HAP-1 (cell line): ENCODE results near the gene EMILIN3.

Source experiments
- DNase-seq, 2 experiments: peaks; one replicate each; pipeline ENCODE4 v3.0.0-alpha.2; 2016 to 2020; ENCODE audit warnings: low spot score in 2 of 2
- H3K27me3 ChIP-seq: fragments of 250-450 bp; sonication (Bioruptor Pico); 2 replicates; pipeline ENCODE4 v1.5.1; 2020; ENCODE audit warnings: low read depth, mild to moderate bottlenecking, moderate library complexity
- H3K36me3 ChIP-seq: fragments of 250-450 bp; sonication (Bioruptor Pico); replicated peaks from 2 replicates; pipeline ENCODE4 v1.5.1; 2020; ENCODE audit warnings: mild to moderate bottlenecking
- H3K4me1 ChIP-seq: fragments of 250-450 bp; sonication (Bioruptor Pico); 2 replicates; pipeline ENCODE4 v1.5.1; 2020; ENCODE audit warnings: mild to moderate bottlenecking
- H3K4me3 ChIP-seq: fragments of 250-450 bp; sonication (Bioruptor Pico); 2 replicates; pipeline ENCODE4 v1.5.1; 2020; ENCODE audit warnings: mild to moderate bottlenecking, moderate library complexity
- H3K9me3 ChIP-seq: fragments of 250-450 bp; sonication (Bioruptor Pico); 2 replicates; pipeline ENCODE4 v1.5.1; 2020; ENCODE audit warnings: mild to moderate bottlenecking, moderate library complexity
- in situ Hi-C: fragments of 300-500 bp; cut with MboI; formaldehyde crosslinking; loops from 3 replicates; pipeline ENCODE4 v1.14.3; 2020; ENCODE audit warnings: low sequenced_read_pairs, inconsistent platforms, mixed read lengths

The EMILIN3 gene

DNA sequence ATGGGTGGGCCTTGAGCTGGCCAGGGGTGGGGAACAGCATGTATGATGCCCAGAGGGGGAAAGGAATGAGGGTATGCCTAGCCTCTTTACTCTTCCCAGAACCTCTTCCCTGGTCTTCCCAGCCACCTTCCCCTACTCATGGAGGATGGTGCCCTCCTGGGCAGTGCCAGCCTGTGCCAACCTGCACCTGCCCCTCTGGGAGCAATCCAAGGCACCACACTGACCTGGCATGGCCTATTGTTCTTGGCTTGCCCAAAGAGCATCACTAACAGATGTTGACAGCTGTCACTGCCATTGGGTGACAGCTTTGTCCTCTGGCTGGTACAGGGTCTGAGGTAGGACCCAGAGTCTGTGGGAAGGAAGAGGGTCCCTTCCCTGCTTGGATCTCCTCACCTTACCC is 13.1 kb downstream of the EMILIN3 start:
- Histone ChIP-seq H3K4me3 (no peak overlapping the region), H3K9me3 (no peaks in the 10 kb centered on the region), H3K36me3 (peaks cover 10% of the 10 kb centered on the region), H3K4me1 (no peaks in the 10 kb centered on the region), H3K27me3 (no peaks in the 10 kb centered on the region)
- in situ Hi-C loops = no loop called here
- DNase-seq = no peak

DNA sequence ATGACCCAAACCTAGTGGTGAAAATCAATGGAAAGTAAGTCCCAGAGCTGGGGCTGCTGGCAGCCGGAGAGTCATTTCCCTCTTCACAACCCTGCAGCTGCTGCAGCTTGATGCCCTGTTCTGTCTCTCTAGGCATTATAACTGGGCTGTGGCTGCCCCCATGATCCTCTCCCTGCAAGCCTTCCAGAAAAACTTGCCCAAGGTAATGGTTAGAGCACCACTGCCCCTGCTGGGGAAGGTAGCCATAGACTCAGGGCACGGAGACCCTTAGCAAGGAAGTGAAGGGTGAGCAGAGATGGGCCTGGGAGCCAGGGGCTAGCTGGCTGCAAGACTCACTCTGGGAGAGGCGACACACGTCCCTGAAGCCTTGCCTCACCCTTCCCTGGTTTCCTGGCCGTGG is 14.0 kb downstream of the EMILIN3 start:
- Histone ChIP-seq H3K36me3 (peaks cover 5% of the 10 kb centered on the region), H3K27me3 (no peaks in the 10 kb centered on the region), H3K9me3 (no peaks in the 10 kb centered on the region), H3K4me1 (no peaks in the 10 kb centered on the region), H3K4me3 (no peak overlapping the region)
- no peak for DNase-seq
- in situ Hi-C loops = no loop called here

DNA sequence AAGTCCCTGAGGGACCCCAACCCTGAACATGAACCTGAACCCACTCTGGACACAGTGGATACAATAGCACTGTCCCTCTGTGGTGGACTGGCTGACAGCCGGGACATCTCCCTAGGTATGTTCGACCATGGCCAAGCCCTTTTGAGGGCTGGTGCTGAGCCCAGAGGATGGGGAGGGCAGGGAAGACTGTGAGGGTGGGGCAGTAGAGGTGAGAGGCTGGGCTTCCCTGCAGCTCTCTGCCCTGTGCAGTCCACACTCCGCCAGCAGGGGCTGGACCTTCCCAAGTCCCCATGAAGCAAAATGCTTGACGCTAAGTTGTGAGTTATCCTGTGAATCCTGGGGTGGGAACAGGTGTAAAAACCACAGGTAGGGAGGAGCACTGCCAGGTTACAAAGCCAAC is 14.5 kb downstream of the EMILIN3 start:
- no peaks in the 10 kb centered on the region for H3K27me3 ChIP-seq
- H3K4me1 ChIP-seq = no peaks in the 10 kb centered on the region
- H3K36me3 ChIP-seq = no peaks in the 10 kb centered on the region; the same call in 1 of the 2 replicates
- in situ Hi-C loops = no loop called here
- H3K4me3 ChIP-seq = no peak overlapping the region
- no peaks in the 10 kb centered on the region for H3K9me3 ChIP-seq
- no peak for DNase-seq

DNA sequence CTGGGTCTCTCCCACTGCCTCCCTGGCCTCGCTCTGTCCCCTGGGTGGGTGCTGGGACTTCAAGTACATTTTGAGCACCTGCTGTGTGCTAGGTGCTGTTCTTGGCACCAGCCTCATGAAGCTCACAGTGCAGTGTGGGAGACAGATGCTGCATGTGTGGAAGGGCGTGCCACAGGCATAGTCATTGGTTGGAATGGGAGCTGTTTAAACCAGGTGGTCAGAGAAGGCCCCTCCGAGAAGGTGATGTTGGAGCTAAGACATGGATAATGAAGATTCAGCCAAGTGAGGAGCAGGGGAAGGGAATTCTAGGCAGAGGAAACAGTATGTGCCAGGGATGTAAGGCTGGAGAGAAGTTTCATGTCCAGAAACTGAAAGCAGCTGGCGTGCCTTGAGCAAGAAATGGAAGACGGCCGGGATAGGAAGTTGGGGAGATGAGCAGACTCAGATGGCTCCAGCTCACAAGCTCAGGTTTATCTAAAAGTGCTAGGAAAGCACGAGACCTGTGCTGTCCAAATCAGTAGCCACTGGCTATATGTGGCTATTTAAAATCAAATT is 16.1 kb downstream of the EMILIN3 start:
- Histone ChIP-seq H3K9me3 (no peaks in the 10 kb centered on the region), H3K4me3 (no peak overlapping the region), H3K36me3 (no peaks in the 10 kb centered on the region), H3K27me3 (no peaks in the 10 kb centered on the region), H3K4me1 (no peaks in the 10 kb centered on the region)
- in situ Hi-C loops = no loop called here
- no peak for DNase-seq

DNA sequence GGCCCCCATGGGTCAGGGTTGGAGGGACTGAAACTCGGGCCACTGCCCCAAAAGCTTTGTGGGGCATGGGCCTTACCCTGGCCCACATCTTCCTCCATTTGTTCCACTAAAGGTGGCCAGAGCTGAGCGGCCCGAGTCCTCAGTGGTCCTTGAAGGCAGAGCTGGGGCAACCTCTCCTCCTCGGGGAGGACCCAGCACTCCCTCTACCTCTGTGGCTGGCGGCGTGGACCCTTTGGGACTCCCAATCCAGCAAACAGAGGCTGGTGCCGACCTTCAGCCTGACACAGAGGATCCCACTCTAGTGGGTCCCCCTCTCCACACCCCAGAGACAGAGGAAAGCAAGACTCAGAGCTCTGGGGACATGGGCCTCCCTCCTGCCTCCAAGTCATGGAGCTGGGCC is 16.7 kb downstream of the EMILIN3 start:
- no peaks in the 10 kb centered on the region for H3K27me3 ChIP-seq
- in situ Hi-C loops = loop anchor here (10.0 kb wide), 1 partner anchor 385 kb away; no protein-coding TSS in a partner anchor
- H3K4me1 ChIP-seq = no peaks in the 10 kb centered on the region
- H3K4me3 ChIP-seq = no peak overlapping the region
- no peaks in the 10 kb centered on the region for H3K36me3 ChIP-seq
- DNase-seq = no peak
- no peaks in the 10 kb centered on the region for H3K9me3 ChIP-seq

DNA sequence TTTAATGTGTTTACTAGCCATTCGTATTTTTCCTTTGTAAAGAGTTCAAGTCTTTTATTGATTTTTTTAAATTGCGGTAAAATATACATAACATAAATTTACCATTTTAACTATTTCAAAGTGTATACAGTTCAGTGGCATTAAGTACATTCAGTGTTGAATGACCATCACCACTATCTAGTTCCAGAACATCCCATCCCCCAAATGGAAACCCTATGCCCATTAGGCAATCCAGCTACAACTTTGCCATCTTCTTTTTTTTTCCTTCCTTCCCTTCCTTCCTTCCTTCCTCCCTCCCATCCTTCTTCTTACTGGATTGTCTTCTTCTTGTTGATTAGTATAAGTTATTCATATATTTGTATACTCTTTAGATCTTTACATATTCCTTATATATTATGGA is 17.4 kb downstream of the EMILIN3 start:
- in situ Hi-C loops = loop anchor here (10.0 kb wide), 1 partner anchor 384 kb away; no protein-coding TSS in a partner anchor

DNA sequence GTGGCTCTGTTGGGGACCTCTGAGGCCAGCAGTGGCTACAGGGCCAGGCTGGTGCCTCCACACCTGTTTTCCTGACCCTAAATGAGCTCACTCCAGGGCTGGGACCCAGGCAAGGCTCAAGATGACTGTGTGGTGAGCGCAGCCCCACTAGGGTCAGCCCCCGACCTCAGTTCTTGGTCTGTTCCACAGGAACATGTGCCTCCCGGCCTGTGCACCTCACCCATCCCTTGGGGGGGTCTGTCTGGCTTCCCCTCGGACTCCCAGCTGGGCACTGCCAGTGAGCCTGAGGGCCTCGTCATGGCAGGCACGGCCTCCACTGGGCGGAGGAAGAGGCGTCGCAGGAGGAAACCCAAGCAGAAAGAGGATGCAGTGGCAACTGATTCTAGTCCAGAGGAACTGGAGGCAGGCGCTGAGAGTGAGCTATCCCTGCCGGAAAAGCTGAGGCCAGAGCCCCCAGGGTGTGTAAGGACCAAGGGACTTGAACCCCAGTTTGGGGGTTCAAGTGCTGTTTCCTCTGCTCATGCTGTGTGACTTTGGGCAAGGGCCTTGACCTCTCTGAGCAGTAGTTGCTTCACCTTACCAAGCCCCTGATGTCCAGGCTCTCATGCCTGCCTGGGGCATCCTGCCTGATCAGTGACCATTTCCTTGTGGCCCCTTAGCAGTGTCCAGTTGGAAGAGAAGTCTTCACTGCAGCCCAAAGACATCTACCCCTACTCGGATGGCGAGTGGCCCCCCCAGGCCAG is 18.0 kb downstream of the EMILIN3 start:
- in situ Hi-C loops = loop anchor here (10.0 kb wide), 1 partner anchor 384 kb away; no protein-coding TSS in a partner anchor
- H3K27me3 ChIP-seq = no peaks in the 10 kb centered on the region
- no peaks in the 10 kb centered on the region for H3K4me1 ChIP-seq
- DNase-seq = no peak
- H3K36me3 ChIP-seq = no peaks in the 10 kb centered on the region
- no peaks in the 10 kb centered on the region for H3K9me3 ChIP-seq
- H3K4me3 ChIP-seq = no peak overlapping the region

More for the DNA sequence above, 17.4 kb downstream of the EMILIN3 start:
- Histone ChIP-seq H3K27me3 (no peaks in the 10 kb centered on the region), H3K9me3 (no peaks in the 10 kb centered on the region), H3K36me3 (no peaks in the 10 kb centered on the region), H3K4me1 (no peaks in the 10 kb centered on the region), H3K4me3 (no peak overlapping the region)
- DNase-seq = no peak

DNA sequence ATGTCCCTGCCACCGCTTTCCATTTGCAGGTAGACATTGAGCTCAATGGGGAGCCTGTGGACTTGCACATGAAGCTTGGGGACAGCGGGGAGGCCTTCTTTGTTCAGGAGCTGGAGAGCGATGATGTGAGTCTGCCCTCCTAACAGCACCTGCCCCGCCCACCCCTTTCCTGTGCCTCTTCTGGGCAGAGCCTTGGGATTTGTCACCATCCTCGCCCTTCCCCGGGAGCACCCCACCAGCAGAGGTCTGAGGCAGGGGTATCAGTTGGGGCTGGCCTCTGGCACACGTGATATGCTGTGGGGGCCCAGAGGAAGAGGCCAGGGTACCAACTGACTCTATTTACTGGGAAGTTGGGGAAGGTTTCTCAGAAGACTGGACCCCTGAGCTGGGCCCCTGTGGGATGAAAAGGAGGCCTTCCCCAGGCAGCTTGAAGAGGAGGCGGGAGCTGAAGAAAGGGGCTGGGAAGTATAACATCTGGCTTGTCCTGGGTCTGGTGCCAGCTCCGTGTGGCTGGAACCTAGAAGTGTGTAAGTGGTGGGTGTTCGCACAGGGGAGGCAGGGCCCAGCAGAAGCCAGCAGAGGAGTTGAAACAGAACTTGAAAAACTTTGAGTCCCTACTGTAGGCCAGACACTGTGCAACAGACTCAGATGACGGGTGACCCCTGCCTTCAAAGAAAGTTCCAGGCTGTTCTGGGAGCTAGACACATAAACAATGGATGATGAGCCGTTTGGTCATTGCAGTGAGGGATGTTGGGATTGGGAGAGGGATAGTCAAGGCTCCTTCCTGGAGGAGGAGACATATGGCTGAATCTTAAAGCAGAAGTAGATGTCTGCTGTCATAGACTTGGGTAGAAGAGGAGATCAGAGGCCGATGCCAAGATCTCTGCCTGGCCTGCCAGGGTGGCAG is 18.8 kb downstream of the EMILIN3 start:
- Histone ChIP-seq H3K36me3 (no peaks in the 10 kb centered on the region), H3K27me3 (no peaks in the 10 kb centered on the region), H3K9me3 (no peaks in the 10 kb centered on the region), H3K4me3 (no peak overlapping the region), H3K4me1 (no peaks in the 10 kb centered on the region)
- in situ Hi-C loops = loop anchor here (10.0 kb wide), 1 partner anchor 383 kb away; no protein-coding TSS in a partner anchor
- DNase-seq = peak in 1 of 2 experiments; percentile 1

DNA sequence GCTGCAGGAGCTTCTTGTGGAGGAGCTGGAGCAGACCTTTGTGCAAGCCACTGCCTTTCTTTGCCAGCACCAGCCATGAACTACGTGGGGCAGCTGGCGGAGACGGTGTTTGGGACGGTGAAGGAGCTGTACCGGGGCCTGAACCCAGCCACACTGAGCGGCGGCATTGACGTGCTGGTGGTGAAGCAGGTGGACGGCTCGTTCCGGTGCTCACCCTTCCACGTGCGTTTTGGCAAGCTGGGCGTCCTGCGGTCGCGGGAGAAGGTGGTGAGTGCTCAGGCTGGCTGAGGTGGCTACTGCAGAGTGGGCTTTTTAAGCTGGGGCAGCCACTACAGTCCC is 20.9 kb downstream of the EMILIN3 start:
- DNase-seq = peak in 1 of 2 experiments; percentile 1
- Histone ChIP-seq H3K4me1 (peaks cover 7% of the 10 kb centered on the region), H3K9me3 (no peaks in the 10 kb centered on the region), H3K4me3 (no peak overlapping the region), H3K27me3 (no peaks in the 10 kb centered on the region), H3K36me3 (no peaks in the 10 kb centered on the region)
- in situ Hi-C loops = loop anchor here (10.0 kb wide), 1 partner anchor 381 kb away; no protein-coding TSS in a partner anchor

DNA sequence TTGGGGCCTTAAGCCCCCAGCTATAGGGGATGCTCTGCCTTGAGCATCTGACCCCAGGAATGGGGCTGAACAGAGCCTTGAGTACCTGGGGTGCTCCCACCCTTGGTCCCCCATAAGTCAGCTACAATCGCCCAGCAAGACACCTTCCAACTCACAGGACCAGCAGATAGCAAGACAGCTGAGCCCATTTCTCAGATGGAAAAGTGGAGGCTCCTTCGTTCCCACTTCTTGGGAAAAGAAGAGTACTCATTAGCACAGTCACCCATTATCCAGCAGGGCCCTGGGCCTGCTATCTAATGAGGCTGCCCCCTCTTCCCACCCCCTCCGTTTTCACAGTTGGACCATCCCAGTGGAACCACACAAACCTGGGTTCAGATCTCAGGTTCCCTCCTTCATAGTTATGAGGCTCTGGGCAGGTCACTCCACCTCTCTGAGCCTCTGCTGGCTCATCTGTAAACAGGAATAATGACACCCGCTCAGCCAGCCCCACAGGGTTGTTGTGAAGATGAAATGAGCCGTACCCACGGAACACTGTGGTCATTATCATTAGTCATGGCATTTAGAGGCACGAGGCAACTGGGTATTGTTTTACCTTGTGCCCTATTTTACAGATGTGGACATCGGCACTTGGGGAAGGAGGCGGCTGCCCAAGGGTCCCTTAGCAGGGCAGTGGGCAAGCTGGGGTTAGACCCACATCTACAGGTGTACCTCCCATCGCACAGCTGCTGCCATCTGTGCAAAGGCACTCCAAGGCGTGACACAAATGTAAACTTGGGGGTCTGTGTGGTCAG is 21.5 kb downstream of the EMILIN3 start:
- in situ Hi-C loops = loop anchor here (5.0 to 10.0 kb wide), 2 partner anchors 168 to 380 kb away; no protein-coding TSS in a partner anchor
- Histone ChIP-seq H3K27me3 (no peaks in the 10 kb centered on the region), H3K9me3 (no peaks in the 10 kb centered on the region), H3K4me1 (peaks cover 9% of the 10 kb centered on the region), H3K4me3 (no peak overlapping the region), H3K36me3 (no peaks in the 10 kb centered on the region)
- DNase-seq = no peak

DNA sequence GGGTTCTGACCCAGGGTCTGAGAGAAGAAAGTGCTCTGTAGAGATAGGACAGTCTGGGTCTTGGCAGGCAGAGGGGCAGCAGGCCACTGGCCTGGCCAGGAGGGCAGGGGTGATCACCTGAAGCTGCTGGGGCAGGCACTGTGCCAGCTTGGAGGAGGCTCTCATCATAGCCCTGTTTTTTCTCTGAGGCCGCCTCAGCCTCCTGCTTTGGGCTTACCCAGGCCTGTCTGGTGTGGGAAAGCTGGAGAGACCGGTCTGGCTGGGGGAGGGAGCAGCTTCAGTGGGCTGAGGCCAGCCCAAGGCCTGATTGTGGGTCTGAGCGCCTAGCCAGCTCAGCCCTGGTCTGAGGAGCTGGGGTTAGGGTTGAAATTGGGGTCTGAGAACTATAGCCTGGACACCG is 22.1 kb downstream of the EMILIN3 start:
- H3K36me3 ChIP-seq = no peaks in the 10 kb centered on the region
- no peaks in the 10 kb centered on the region for H3K9me3 ChIP-seq
- peak in 1 of 2 experiments; percentile 1 for DNase-seq
- in situ Hi-C loops = loop anchor here (5.0 to 10.0 kb wide), 2 partner anchors 167 to 380 kb away; no protein-coding TSS in a partner anchor
- H3K27me3 ChIP-seq = no peaks in the 10 kb centered on the region
- peaks cover 13% of the 10 kb centered on the region for H3K4me1 ChIP-seq
- H3K4me3 ChIP-seq = no peak overlapping the region

DNA sequence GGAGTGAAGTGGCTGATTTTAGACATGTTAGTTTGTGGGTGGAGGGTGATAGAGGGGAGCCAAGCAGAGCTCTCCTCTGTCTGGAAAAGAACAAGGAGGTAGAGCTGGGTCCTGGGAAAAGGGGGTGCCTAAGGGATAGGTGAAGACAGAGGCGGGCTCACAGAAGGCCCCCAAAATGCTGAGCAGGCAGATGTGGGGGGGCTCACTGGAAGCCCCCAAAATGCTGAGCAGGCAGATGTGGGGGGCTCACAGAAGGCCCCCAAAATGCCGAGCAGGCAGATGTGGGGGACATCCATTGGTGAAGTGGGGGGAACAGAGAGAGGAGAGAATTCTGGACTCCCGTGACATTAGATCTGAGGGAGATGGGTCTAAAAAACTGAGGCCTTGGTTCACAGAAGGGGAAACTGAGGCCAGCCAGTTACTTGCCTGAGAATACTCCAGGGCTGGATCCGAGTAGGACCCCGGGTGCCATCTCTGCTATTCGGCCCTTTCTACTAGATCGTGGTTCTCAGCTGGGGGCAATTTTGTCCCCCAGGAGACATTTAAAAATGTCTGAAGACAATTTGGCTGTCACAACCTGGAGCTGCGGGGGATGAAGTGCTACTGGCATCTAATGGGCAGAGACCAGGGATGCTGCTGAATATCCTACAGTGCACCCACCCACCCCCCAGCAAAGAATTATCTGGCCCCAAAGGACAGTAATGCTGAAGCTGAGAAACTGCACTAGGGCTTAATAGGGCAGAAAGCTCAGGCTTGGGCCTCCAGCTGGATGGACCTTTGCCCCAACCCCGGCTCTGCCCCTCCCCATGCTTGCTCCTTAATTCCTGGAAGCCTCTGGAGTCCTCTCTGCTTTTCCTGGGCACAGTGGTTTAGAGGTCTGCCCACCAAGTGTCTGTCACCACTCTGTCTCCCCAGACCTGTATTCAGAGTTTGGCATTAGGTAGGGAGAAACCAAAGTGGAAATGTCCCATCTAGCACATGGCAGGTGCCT is 23.8 kb downstream of the EMILIN3 start:
- H3K4me3 ChIP-seq = no peak overlapping the region
- DNase-seq = peak in 1 of 2 experiments; percentile 2
- no peaks in the 10 kb centered on the region for H3K9me3 ChIP-seq
- in situ Hi-C loops = loop anchor here (5.0 to 10.0 kb wide), 2 partner anchors 165 to 378 kb away; no protein-coding TSS in a partner anchor
- H3K27me3 ChIP-seq = no peaks in the 10 kb centered on the region
- peaks cover 13% of the 10 kb centered on the region for H3K4me1 ChIP-seq
- no peaks in the 10 kb centered on the region for H3K36me3 ChIP-seq
